Breast epithelium (tissue), 4 donors: ENCODE measurements around the gene TSACC. TPM values are rescaled to one million over a fixed set of nuclear protein-coding genes. Genes with fewer than 3 reads are reported as not detected.

Experiments used
- DNase-seq, 2 donors: peaks; one replicate each; pipeline ENCODE4 v3.0.0-alpha.2; 2019; ENCODE audit warnings: low spot score in 2 of 2
- H3K27ac ChIP-seq, 2 donors: fragments of 200-600 bp; sonication (generic) in 1 of 2; one replicate each; pipeline ENCODE4 v1.5.1; 2016 to 2019; ENCODE audit warnings: mild to moderate bottlenecking in 1 of 2
- H3K27me3 ChIP-seq, 2 donors: fragments of 200-600 bp; sonication (generic) in 1 of 2; one replicate each; pipeline versions ENCODE4 v1.5.1 to v1.6.0; 2017 to 2019; ENCODE audit warnings: control low read depth in 1 of 2, mild to moderate bottlenecking in 1 of 2
- H3K36me3 ChIP-seq: fragments of 200-600 bp; one replicate; pipeline ENCODE4 v1.5.1; 2019
- H3K4me1 ChIP-seq, 2 donors: fragments of 200-600 bp; sonication (generic); one replicate each; pipeline ENCODE4 v1.5.1; 2016 to 2019; ENCODE audit warnings: control low read depth in 1 of 2
- H3K4me3 ChIP-seq, 3 donors: fragments of 200-600 bp; sonication (generic); 1 replicate in 2 of 3; 2 replicates in 1 of 3; pipeline ENCODE4 v1.5.1; 2016 to 2019; ENCODE audit warnings: mild to moderate bottlenecking in 3 of 3, moderate library complexity in 2 of 3
- H3K9me3 ChIP-seq, 2 donors: fragments of 200-600 bp; sonication (generic) in 1 of 2; one replicate each; pipeline ENCODE4 v1.5.1; 2016 to 2019; ENCODE audit warnings: control low read depth in 1 of 2
- POLR2A ChIP-seq: fragments of 450-650 bp; IDR thresholded peaks from one replicate; pipeline ENCODE4 v1.6.1; 2016; ENCODE audit warnings: antibody characterized with exemption, mild to moderate bottlenecking, moderate library complexity
- POLR2AphosphoS5 ChIP-seq, 3 donors: sonication (generic); formaldehyde crosslinking; IDR thresholded peaks; one replicate each; pipeline ENCODE4 v1.6.1; 2017; ENCODE audit warnings: antibody characterized with exemption in 3 of 3
- intact Hi-C: fragments of 100-400 bp; cut with DNase I; formaldehyde crosslinking; loops from one replicate; pipeline ENCODE4 v1.15.1; 2023; ENCODE audit warnings: low total_unique reads
- total RNA-seq, 3 donors: library from RNA; depleted of rRNA; stranded (reverse); fragments of >200 nt; gene quantifications; one replicate each; pipeline ENCODE4 v1.1.0, GENCODE V29; 2016
- TF ChIP-seq, protein P1 (sequence below), 3 donors: fragments of 450-650 bp; IDR thresholded peaks; one replicate each; pipeline ENCODE4 v1.5.1; 2016 to 2017; ENCODE audit warnings: antibody characterized with exemption in 3 of 3, mild to moderate bottlenecking in 3 of 3, moderate library complexity in 3 of 3

Gene TSACC
- total RNA-seq, 3 donors from 2014 or later = 1.4 to 1.5 TPM; not detected in 1

DNA sequence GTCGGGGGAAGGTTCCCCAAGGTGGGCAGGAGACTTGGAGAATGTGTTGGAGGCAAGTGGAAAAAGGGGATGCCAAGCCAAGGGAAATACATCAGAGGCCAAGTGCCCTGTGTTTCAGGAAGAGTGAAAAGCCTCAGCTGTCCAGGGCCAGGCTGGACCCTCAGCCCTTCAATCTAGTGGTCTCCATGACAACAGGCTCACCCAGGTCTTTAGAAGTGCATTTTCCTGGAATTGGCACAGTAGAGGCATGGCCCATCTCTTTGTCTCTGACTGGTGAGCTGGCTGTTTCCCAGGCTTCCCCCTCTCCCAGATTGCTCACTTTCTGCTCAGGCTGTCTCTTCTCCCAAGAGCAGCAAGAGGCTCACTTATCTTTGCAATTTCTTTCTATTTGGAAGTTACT is 20.3 kb downstream of the TSACC start:
- Histone ChIP-seq H3K36me3 (no peaks in the 10 kb centered on the region), H3K4me3 (no peak overlapping the region), H3K27ac (no peak overlapping the region), H3K4me1 (no peaks in the 10 kb centered on the region), H3K9me3 (no peaks in the 10 kb centered on the region), H3K27me3 (no peaks in the 10 kb centered on the region)
- no peak for DNase-seq
- intact Hi-C loops = no loop called here
- no peak for TF ChIP-seq POLR2A
- TF ChIP-seq, protein P1, sequence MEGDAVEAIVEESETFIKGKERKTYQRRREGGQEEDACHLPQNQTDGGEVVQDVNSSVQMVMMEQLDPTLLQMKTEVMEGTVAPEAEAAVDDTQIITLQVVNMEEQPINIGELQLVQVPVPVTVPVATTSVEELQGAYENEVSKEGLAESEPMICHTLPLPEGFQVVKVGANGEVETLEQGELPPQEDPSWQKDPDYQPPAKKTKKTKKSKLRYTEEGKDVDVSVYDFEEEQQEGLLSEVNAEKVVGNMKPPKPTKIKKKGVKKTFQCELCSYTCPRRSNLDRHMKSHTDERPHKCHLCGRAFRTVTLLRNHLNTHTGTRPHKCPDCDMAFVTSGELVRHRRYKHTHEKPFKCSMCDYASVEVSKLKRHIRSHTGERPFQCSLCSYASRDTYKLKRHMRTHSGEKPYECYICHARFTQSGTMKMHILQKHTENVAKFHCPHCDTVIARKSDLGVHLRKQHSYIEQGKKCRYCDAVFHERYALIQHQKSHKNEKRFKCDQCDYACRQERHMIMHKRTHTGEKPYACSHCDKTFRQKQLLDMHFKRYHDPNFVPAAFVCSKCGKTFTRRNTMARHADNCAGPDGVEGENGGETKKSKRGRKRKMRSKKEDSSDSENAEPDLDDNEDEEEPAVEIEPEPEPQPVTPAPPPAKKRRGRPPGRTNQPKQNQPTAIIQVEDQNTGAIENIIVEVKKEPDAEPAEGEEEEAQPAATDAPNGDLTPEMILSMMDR (IDR thresholded peaks at IDR 0.05) = no peak
- no peak for TF ChIP-seq POLR2AphosphoS5 (IDR thresholded peaks at IDR 0.05)

DNA sequence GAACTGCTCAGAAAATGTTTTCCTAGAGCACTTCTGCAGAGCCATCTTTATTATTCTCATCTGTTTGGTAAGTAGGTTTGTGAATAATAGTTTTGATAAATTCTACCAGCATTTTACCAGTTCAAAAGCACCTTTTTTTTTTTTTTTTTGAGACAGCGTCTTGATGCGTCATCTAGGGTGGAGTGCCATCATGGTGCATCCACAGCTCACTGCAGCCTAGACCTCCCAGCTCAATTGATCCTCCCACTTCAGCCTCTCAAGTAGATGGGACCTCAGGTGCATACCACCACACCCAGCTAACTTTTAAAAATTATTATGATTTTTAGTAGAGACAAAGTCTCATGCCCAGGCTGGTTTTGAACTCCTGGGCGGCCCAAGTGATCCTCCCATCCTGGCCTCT is 20.9 kb downstream of the TSACC start:
- Histone ChIP-seq H3K4me3 (no peak overlapping the region), H3K9me3 (no peaks in the 10 kb centered on the region), H3K4me1 (no peaks in the 10 kb centered on the region), H3K27me3 (no peaks in the 10 kb centered on the region), H3K27ac (no peak overlapping the region), H3K36me3 (no peaks in the 10 kb centered on the region)
- no peak for TF ChIP-seq POLR2A
- no peak for TF ChIP-seq POLR2AphosphoS5 (IDR thresholded peaks at IDR 0.05)
- TF ChIP-seq, protein P1 (IDR thresholded peaks at IDR 0.05) = no peak
- no peak for DNase-seq
- intact Hi-C loops = no loop called here

DNA sequence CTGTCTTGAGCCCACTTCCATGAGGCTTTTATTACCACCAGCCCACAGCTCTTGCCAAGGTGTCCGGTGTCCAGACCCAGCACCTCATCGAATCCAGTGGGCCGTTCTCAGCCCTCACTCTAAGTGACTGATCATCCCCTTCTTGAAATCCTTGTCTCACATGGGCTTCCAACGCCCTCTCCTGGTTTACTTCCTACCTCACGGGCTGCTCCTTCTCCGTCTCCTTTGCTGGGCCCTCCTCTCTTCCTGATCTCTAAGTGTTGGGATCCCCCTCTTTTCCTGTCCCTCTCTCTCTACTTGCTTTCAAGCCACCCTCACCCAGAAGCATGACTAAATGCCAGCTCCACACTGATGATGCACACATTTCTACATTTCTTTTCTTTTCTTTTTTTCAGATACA is 21.6 kb downstream of the TSACC start:
- intact Hi-C loops = no loop called here
- Histone ChIP-seq H3K27ac (no peak overlapping the region), H3K36me3 (no peaks in the 10 kb centered on the region), H3K4me1 (no peaks in the 10 kb centered on the region), H3K9me3 (no peaks in the 10 kb centered on the region), H3K4me3 (no peak overlapping the region), H3K27me3 (no peaks in the 10 kb centered on the region)
- TF ChIP-seq, protein P1 (IDR thresholded peaks at IDR 0.05) = no peak
- no peak for TF ChIP-seq POLR2A
- TF ChIP-seq POLR2AphosphoS5 (IDR thresholded peaks at IDR 0.05) = no peak
- no peak for DNase-seq

DNA sequence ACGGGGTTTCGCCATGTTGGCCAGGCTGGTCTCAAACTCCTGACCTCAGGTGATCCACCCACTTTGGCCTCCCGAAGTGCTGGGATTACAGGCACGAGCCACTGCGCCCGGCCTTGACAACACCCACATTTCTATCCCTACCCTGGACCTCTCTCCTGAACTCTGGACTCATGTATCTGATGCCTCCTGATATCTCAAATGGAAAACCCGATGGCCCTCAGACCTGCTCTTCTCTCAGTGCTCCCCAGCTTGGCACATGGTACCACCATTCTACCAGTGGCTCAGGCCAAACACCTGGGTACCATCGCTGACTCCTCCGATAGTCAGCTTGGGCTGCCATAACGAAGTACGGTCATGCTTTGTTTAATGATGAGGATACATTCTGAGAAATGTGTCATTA is 22.2 kb downstream of the TSACC start:
- Histone ChIP-seq H3K27me3 (no peaks in the 10 kb centered on the region), H3K27ac (no peak overlapping the region), H3K36me3 (no peaks in the 10 kb centered on the region), H3K4me3 (no peak overlapping the region), H3K9me3 (no peaks in the 10 kb centered on the region), H3K4me1 (no peaks in the 10 kb centered on the region)
- no peak for DNase-seq
- TF ChIP-seq, protein P1 (IDR thresholded peaks at IDR 0.05) = no peak
- TF ChIP-seq POLR2A = no peak
- no peak for TF ChIP-seq POLR2AphosphoS5 (IDR thresholded peaks at IDR 0.05)
- intact Hi-C loops = no loop called here

DNA sequence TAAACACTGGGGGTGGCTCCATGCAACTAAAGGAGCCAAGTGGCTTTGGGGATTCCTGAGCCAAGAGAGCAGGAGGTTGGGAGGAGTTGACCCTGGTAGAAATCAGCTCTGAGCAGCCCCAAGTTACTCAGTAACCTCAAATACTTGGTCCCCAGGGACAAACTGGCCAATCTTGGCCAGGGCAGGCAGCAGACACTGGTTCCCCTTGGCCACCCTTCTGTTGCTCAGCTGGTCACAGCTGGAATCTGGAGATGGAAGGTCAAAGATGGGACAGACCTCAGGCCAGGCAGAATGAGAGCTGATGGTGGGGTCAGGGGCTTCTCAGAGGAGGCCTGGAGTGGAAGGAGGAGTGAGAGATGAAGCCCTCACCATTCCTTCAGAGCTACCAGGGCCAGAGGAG is 27.4 kb downstream of the TSACC start:
- TF ChIP-seq POLR2AphosphoS5 (IDR thresholded peaks at IDR 0.05) = no peak
- TF ChIP-seq, protein P1 (IDR thresholded peaks at IDR 0.05) = no peak
- TF ChIP-seq POLR2A = no peak
- no peaks in the 10 kb centered on the region for H3K36me3 ChIP-seq
- DNase-seq = no peak
- H3K9me3 ChIP-seq = no peaks in the 10 kb centered on the region
- H3K4me1 ChIP-seq = no peaks in the 10 kb centered on the region
- no peak overlapping the region for H3K4me3 ChIP-seq
- no peaks in the 10 kb centered on the region for H3K27me3 ChIP-seq
- no peak overlapping the region for H3K27ac ChIP-seq
- intact Hi-C loops = no loop called here
